ENCODE measurements around the gene KIAA0232. TPM values are rescaled to one million over a fixed set of nuclear protein-coding genes. Genes with fewer than 3 reads are reported as not detected.

The KIAA0232 gene
- total and polyA plus RNA-seq, 2 experiments from 2014 or later = 11.3 to 34.3 TPM

DNA sequence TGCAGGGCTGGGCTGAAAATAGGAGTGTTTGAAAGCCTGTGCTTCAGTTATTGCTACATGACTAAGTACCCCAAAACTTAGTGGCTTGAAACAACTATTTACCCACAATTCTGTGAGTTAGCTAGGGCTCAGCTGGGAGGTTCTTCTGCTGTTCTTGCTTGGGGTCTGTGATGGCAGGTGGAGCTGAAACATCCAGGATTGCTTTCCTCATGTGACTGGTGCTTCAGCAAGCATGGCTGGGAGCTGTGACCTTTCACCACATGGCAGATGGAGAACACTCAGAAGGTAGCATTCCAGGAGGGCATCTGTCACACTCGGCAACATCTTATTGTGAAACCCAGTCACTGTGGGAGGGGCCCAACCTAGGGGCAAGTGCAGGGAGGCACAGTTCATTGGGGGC is 70.1 kb downstream of the KIAA0232 start:
- H3K4me3 ChIP-seq = no peak overlapping the region
- no peak overlapping the region for H3K4me2 ChIP-seq
- no peak overlapping the region for H2AFZ ChIP-seq
- no peak overlapping the region for H3K27ac ChIP-seq
- H3K4me1 ChIP-seq (ENCODE audit: insufficient read depth) = peaks cover 15% of the 10 kb centered on the region
- WGBS (ENCODE audit: low lambda C conversion rate, missing lambda C conversion rate) = 0% methylated on average over 1 of the region's 1 CpG
- no peaks in the 10 kb centered on the region for H3K27me3 ChIP-seq
- H4K20me1 ChIP-seq (ENCODE audit: insufficient read depth, poor library complexity, severe bottlenecking) = peaks cover 14% of the 10 kb centered on the region
- no peak for DNase-seq (ENCODE audit: low spot score)
- H3K9me2 ChIP-seq (replicated peaks; ENCODE audit: insufficient read depth) = no peaks in the 10 kb centered on the region
- no peak for TF ChIP-seq EZH2phosphoT487 (IDR thresholded peaks at IDR 0.05; ENCODE audit: low read depth, severe bottlenecking, unreplicated experiment)
- TF ChIP-seq EZH2 (IDR thresholded peaks at IDR 0.05; ENCODE audit: borderline replicate concordance) = no peak
- TF ChIP-seq, protein P1, sequence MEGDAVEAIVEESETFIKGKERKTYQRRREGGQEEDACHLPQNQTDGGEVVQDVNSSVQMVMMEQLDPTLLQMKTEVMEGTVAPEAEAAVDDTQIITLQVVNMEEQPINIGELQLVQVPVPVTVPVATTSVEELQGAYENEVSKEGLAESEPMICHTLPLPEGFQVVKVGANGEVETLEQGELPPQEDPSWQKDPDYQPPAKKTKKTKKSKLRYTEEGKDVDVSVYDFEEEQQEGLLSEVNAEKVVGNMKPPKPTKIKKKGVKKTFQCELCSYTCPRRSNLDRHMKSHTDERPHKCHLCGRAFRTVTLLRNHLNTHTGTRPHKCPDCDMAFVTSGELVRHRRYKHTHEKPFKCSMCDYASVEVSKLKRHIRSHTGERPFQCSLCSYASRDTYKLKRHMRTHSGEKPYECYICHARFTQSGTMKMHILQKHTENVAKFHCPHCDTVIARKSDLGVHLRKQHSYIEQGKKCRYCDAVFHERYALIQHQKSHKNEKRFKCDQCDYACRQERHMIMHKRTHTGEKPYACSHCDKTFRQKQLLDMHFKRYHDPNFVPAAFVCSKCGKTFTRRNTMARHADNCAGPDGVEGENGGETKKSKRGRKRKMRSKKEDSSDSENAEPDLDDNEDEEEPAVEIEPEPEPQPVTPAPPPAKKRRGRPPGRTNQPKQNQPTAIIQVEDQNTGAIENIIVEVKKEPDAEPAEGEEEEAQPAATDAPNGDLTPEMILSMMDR (IDR thresholded peaks at IDR 0.05; ENCODE audit: poor library complexity) = no peak
- no peaks in the 10 kb centered on the region for H3K36me3 ChIP-seq (replicated peaks; ENCODE audit: insufficient read depth, low read depth)
- H3K9me3 ChIP-seq (ENCODE audit: low read depth) = no peaks in the 10 kb centered on the region
- H3K79me2 ChIP-seq = peaks cover 75% of the 10 kb centered on the region

DNA sequence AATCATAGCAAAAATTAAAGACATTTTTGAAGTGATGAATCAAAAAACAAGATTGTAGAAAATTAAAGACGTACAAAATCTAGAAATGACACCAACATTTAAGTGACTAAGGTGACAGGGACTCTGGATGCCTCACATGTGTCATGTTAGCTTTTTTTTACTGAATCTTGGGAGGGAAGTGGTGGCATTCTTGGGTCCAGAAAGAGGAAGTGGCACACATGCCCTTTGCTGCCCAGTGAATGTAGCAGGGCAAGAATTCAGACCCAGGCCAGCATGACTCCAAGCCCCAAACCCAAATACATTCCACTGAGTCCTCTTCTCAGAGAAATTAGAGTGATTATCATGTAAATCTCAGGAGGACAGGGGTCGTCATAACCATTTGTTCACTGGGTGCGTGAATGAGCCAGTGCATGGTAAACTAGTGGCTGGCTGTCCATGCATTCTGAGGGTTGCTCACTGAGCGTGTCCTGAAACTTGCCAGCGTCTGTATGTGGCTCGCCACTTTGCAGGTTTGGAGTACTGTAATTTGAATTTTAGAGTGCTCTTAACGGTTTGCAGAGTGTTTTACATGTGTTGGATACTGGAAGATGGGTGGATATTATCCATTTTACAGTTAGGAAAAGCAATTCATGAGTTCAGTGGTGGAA is 71.7 kb downstream of the KIAA0232 start:
- Histone ChIP-seq H3K27ac (no peak overlapping the region), H3K27me3 (no peaks in the 10 kb centered on the region), H3K4me3 (no peak overlapping the region), H3K9me3 (ENCODE audit: low read depth) (no peaks in the 10 kb centered on the region), H3K4me2 (no peak overlapping the region), H3K79me2 (peaks cover 69% of the 10 kb centered on the region), H2AFZ (no peak overlapping the region), H3K36me3 (replicated peaks; ENCODE audit: insufficient read depth, low read depth) (no peaks in the 10 kb centered on the region), H4K20me1 (ENCODE audit: insufficient read depth, poor library complexity, severe bottlenecking) (peaks cover 5% of the 10 kb centered on the region), H3K9me2 (replicated peaks; ENCODE audit: insufficient read depth) (no peaks in the 10 kb centered on the region), H3K4me1 (ENCODE audit: insufficient read depth) (peaks cover 15% of the 10 kb centered on the region)
- TF ChIP-seq EZH2 (IDR thresholded peaks at IDR 0.05; ENCODE audit: borderline replicate concordance) = no peak
- TF ChIP-seq, protein P1 (IDR thresholded peaks at IDR 0.05; ENCODE audit: poor library complexity) = no peak
- TF ChIP-seq EZH2phosphoT487 (IDR thresholded peaks at IDR 0.05; ENCODE audit: low read depth, severe bottlenecking, unreplicated experiment) = no peak
- WGBS (ENCODE audit: low lambda C conversion rate, missing lambda C conversion rate) = 94% methylated on average over 7 of the region's 7 CpGs
- no peak for DNase-seq (ENCODE audit: low spot score)

DNA sequence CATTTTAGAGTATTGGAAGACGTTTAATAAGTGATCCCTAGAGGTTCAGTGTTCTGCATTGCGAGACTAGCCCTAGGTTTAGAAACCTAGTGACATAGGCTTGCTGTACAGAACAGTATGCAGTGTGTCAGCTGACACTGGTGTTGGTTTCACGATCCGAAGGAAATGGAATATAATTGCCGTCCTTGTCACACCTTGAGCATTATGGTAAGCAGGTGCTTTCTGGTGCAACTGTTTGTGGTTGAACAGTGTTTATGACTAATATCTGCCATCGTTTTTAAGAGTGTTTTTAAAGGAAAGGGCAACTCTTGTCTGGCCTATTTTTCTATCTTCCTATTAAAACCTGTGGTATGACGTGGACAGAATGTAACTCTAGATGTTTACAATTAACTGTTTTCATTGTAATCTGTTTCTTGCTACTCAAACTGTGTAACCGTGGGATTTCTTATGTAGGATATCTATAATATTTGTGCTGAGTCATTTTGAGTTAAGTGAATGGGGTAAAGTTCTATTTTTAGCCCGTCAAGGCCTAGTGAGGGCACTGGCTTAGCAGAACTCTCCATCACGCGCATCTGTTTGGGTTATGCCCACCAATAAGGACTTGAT is 73.3 kb downstream of the KIAA0232 start:
- peak overlapping the region; percentile 29 for H3K27ac ChIP-seq
- peak overlapping the region; percentile 10 for H3K4me2 ChIP-seq
- no peaks in the 10 kb centered on the region for H3K9me2 ChIP-seq (replicated peaks; ENCODE audit: insufficient read depth)
- H4K20me1 ChIP-seq (ENCODE audit: insufficient read depth, poor library complexity, severe bottlenecking) = peaks cover 5% of the 10 kb centered on the region
- no peak overlapping the region for H3K4me3 ChIP-seq
- peaks cover 15% of the 10 kb centered on the region for H3K4me1 ChIP-seq (ENCODE audit: insufficient read depth)
- H3K27me3 ChIP-seq = no peaks in the 10 kb centered on the region
- no peaks in the 10 kb centered on the region for H3K9me3 ChIP-seq (ENCODE audit: low read depth)
- peak; percentile 36 for DNase-seq (ENCODE audit: low spot score)
- H2AFZ ChIP-seq = no peak overlapping the region
- WGBS (ENCODE audit: low lambda C conversion rate, missing lambda C conversion rate) = 68% methylated on average over 11 of the region's 11 CpGs
- peaks cover 59% of the 10 kb centered on the region for H3K79me2 ChIP-seq
- TF ChIP-seq EZH2phosphoT487 (IDR thresholded peaks at IDR 0.05; ENCODE audit: low read depth, severe bottlenecking, unreplicated experiment) (no peak), EZH2 (IDR thresholded peaks at IDR 0.05; ENCODE audit: borderline replicate concordance) (no peak)
- TF ChIP-seq, protein P1 (IDR thresholded peaks at IDR 0.05; ENCODE audit: poor library complexity) = no peak
- H3K36me3 ChIP-seq (replicated peaks; ENCODE audit: insufficient read depth, low read depth) = no peaks in the 10 kb centered on the region
